Panc1 (cell line): ENCODE results near the gene CACNA1I. TPM values are rescaled to one million over a fixed set of nuclear protein-coding genes. Genes with fewer than 3 reads are reported as not detected.

ENCODE experiments used
- ATAC-seq: fragments of 200-7000 bp; cut with Tn5 transposase; 2 replicates; pipeline ENCODE4 v1.9.1; 2020; ENCODE audit warnings: mild to moderate bottlenecking, moderate library complexity
- BruUV-seq: library from RNA; stranded (reverse); fragments of 400-500 nt; replicated peaks from 2 replicates; lab custom pipeline; 2021; lab: Mats Ljungman, UMichigan
- CTCF ChIA-PET: fragments of 300-600 bp; sonication (Branson Sonifier 250); formaldehyde crosslinking; loops from one replicate; lab custom pipeline; 2022; ENCODE audit warnings: antibody characterized with exemption; lab: Charles Lee
- POLR2A ChIA-PET: fragments of 300-600 bp; sonication (Branson Sonifier 250); formaldehyde crosslinking; loops from one replicate; lab custom pipeline; 2022; ENCODE audit warnings: antibody characterized with exemption; lab: Charles Lee
- DNase-seq: peaks from one replicate; pipeline ENCODE4 v3.0.0-alpha.2; 2010; ENCODE audit warnings: low read depth, low spot score
- H3K27ac ChIP-seq: 2 replicates; pipeline ENCODE4 v1.5.1; 2011; ENCODE audit warnings: mild to moderate bottlenecking, low read length, inconsistent platforms
- H3K27me3 ChIP-seq: fragments of 200-500 bp; sonication (Bioruptor generic); 2 replicates; pipeline ENCODE4 v1.6.0; 2014; ENCODE audit warnings: low read length, inconsistent platforms; ENCODE audit not compliant: control insufficient read depth, insufficient read depth
- H3K36me3 ChIP-seq: fragments of 200-500 bp; sonication (Bioruptor generic); 2 replicates; pipeline ENCODE4 v1.5.1; 2014; ENCODE audit warnings: inconsistent platforms, mild to moderate bottlenecking, low read length, moderate library complexity; ENCODE audit not compliant: control insufficient read depth, insufficient read depth
- H3K4me1 ChIP-seq: 2 replicates; pipeline ENCODE4 v1.5.1; 2011; ENCODE audit warnings: inconsistent platforms, mild to moderate bottlenecking, low read length, moderate library complexity; ENCODE audit not compliant: control insufficient read depth, insufficient read depth
- H3K4me3 ChIP-seq, 2 experiments: 2 replicates each; pipeline ENCODE4 v1.5.1; 2011 to 2012; ENCODE audit warnings: low read depth in 2 of 2, low read length in 2 of 2, mild to moderate bottlenecking in 2 of 2, inconsistent platforms in 1 of 2, moderate library complexity in 1 of 2
- H3K9me3 ChIP-seq: fragments of 200-500 bp; sonication (Bioruptor generic); 2 replicates; pipeline ENCODE4 v1.5.1; 2014; ENCODE audit warnings: low read depth, mild to moderate bottlenecking, inconsistent platforms, low read length, moderate library complexity; ENCODE audit not compliant: control insufficient read depth, insufficient read depth
- POLR2AphosphoS5 ChIP-seq: IDR thresholded peaks from 2 replicates; pipeline ENCODE4 v1.6.1; 2012; ENCODE audit warnings: mild to moderate bottlenecking, low read depth, low read length, moderate library complexity
- SIN3A ChIP-seq: IDR thresholded peaks from 2 replicates; pipeline ENCODE4 v1.6.1; 2012; ENCODE audit warnings: low read depth, mild to moderate bottlenecking, low read length, moderate library complexity, borderline replicate concordance; ENCODE audit not compliant: insufficient read depth
- TCF7L2 ChIP-seq: IDR thresholded peaks from 2 replicates; pipeline ENCODE4 v1.6.1; 2011; ENCODE audit warnings: mild to moderate bottlenecking, low read depth, low read length, inconsistent platforms
- in situ Hi-C: cut with HindIII; loops from 2 replicates; pipeline ENCODE4 v1.10.0; 2016; ENCODE audit warnings: low sequenced_read_pairs, low pct_unique_long_range_greater_than_20kb
- intact Hi-C: fragments of 100-400 bp; cut with micrococcal nuclease; formaldehyde crosslinking; loops from one replicate; pipeline ENCODE4 v1.10.0; 2022; ENCODE audit not compliant: unreplicated experiment
- total RNA-seq: library from RNA; stranded (reverse); gene quantifications from one replicate; pipeline ENCODE4 v1.2.1, GENCODE V29; 2021; ENCODE audit not compliant: unreplicated experiment
- TF ChIP-seq, protein P1 (sequence below), 2 experiments: IDR thresholded peaks; 2 replicates each; pipeline ENCODE4 v1.6.1; 2011 to 2012; ENCODE audit warnings: low read depth in 2 of 2, control low read depth in 1 of 2, low read length in 1 of 2, mild to moderate bottlenecking in 1 of 2, moderate library complexity in 1 of 2; ENCODE audit not compliant: insufficient read depth in 1 of 2
- TF ChIP-seq, protein P2 (sequence below): fragments of 450-650 bp; IDR thresholded peaks from 2 replicates; pipeline ENCODE4 v1.5.1; 2017; ENCODE audit warnings: mild to moderate bottlenecking

Gene CACNA1I
- total RNA-seq, 1 experiment from 2014 or later = 0.23 TPM

DNA sequence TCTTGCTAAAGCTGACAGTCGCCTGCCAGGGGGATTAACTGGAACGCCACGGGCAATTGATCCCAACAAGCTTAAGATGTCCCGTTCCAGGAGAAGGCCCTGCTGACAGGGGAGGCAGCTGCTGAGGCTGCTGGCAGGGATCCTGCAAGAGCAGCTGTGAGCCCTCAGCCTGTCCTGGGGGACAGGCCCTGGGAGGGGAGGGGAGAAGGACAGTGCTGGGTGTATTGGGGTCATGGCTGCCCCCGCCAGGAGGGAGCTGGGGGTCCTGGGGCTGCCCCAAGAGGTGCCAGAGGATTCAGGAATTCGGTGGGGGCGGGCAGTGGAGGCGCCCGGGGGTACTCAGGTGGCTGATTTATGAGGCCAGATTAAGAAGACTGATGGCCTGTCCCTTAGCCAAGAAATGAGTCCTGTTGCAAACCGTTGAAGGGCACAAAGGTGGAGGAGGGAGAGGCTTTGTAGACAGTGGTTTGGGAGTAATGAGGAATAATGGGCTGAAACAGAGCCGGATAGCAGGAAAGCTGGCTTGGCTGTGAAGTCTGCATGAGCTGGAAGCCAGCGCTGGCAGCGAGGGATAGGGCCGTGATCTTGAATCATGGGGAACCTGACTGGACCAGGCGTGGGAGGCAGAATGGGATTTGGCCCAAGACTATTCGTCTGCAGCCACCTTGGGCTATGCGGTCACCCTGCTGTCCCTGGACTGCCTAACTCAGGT lies 133.5 kb downstream of the CACNA1I start:
- BruUV-seq = no TSS peak
- POLR2A ChIA-PET = no interaction called here
- TF ChIP-seq TCF7L2 = no peak
- no peak for TF ChIP-seq SIN3A
- TF ChIP-seq, protein P1, sequence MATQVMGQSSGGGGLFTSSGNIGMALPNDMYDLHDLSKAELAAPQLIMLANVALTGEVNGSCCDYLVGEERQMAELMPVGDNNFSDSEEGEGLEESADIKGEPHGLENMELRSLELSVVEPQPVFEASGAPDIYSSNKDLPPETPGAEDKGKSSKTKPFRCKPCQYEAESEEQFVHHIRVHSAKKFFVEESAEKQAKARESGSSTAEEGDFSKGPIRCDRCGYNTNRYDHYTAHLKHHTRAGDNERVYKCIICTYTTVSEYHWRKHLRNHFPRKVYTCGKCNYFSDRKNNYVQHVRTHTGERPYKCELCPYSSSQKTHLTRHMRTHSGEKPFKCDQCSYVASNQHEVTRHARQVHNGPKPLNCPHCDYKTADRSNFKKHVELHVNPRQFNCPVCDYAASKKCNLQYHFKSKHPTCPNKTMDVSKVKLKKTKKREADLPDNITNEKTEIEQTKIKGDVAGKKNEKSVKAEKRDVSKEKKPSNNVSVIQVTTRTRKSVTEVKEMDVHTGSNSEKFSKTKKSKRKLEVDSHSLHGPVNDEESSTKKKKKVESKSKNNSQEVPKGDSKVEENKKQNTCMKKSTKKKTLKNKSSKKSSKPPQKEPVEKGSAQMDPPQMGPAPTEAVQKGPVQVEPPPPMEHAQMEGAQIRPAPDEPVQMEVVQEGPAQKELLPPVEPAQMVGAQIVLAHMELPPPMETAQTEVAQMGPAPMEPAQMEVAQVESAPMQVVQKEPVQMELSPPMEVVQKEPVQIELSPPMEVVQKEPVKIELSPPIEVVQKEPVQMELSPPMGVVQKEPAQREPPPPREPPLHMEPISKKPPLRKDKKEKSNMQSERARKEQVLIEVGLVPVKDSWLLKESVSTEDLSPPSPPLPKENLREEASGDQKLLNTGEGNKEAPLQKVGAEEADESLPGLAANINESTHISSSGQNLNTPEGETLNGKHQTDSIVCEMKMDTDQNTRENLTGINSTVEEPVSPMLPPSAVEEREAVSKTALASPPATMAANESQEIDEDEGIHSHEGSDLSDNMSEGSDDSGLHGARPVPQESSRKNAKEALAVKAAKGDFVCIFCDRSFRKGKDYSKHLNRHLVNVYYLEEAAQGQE (IDR thresholded peaks at IDR 0.05; ENCODE audit: insufficient read depth in 1 of 2, low read depth in 2 of 2, low read length in 1 of 2) = no peak
- no peak for TF ChIP-seq POLR2AphosphoS5
- TF ChIP-seq, protein P2, sequence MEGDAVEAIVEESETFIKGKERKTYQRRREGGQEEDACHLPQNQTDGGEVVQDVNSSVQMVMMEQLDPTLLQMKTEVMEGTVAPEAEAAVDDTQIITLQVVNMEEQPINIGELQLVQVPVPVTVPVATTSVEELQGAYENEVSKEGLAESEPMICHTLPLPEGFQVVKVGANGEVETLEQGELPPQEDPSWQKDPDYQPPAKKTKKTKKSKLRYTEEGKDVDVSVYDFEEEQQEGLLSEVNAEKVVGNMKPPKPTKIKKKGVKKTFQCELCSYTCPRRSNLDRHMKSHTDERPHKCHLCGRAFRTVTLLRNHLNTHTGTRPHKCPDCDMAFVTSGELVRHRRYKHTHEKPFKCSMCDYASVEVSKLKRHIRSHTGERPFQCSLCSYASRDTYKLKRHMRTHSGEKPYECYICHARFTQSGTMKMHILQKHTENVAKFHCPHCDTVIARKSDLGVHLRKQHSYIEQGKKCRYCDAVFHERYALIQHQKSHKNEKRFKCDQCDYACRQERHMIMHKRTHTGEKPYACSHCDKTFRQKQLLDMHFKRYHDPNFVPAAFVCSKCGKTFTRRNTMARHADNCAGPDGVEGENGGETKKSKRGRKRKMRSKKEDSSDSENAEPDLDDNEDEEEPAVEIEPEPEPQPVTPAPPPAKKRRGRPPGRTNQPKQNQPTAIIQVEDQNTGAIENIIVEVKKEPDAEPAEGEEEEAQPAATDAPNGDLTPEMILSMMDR = no peak
- in situ Hi-C loops (no loop called here), intact Hi-C loops (no loop called here)
- H3K9me3 ChIP-seq = no peaks in the 10 kb centered on the region
- H3K4me1 ChIP-seq = no peaks in the 10 kb centered on the region
- no peak overlapping the region for H3K27ac ChIP-seq
- H3K36me3 ChIP-seq = no peaks in the 10 kb centered on the region
- DNase-seq (no peak), ATAC-seq (no peak)
- CTCF ChIA-PET = no interaction called here
- H3K27me3 ChIP-seq = no peaks in the 10 kb centered on the region
- H3K4me3 ChIP-seq = no peak overlapping the region

DNA sequence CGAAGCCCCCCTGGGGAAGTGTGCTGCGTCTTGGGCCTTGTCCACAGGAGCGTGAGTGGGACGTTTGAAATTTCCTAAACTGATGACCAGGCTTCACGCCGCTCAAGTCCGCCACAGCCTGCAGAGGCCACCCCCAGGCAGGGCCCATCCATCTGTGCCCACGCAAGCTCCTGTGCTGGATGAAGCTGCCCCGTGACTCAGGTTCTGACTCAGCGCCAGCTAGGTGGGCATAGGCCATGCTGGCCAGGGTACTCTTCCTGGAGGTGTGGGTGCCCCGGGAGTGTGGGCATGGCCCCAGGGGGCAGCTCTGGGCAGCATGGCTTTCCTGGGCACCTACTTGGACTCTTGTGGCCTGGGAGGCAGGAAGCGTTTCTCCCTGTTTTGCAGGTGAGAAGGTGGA lies 134.8 kb downstream of the CACNA1I start:
- no peaks in the 10 kb centered on the region for H3K27me3 ChIP-seq
- no peak for DNase-seq
- intact Hi-C loops (no loop called here), in situ Hi-C loops (no loop called here)
- TF ChIP-seq TCF7L2 = no peak
- ChIA-PET POLR2A (no interaction called here), CTCF (no interaction called here)
- H3K4me3 ChIP-seq = no peak overlapping the region
- no TSS peak for BruUV-seq
- H3K9me3 ChIP-seq = no peaks in the 10 kb centered on the region
- no peaks in the 10 kb centered on the region for H3K36me3 ChIP-seq
- ATAC-seq = no peak
- no peak overlapping the region for H3K27ac ChIP-seq
- no peaks in the 10 kb centered on the region for H3K4me1 ChIP-seq

DNA sequence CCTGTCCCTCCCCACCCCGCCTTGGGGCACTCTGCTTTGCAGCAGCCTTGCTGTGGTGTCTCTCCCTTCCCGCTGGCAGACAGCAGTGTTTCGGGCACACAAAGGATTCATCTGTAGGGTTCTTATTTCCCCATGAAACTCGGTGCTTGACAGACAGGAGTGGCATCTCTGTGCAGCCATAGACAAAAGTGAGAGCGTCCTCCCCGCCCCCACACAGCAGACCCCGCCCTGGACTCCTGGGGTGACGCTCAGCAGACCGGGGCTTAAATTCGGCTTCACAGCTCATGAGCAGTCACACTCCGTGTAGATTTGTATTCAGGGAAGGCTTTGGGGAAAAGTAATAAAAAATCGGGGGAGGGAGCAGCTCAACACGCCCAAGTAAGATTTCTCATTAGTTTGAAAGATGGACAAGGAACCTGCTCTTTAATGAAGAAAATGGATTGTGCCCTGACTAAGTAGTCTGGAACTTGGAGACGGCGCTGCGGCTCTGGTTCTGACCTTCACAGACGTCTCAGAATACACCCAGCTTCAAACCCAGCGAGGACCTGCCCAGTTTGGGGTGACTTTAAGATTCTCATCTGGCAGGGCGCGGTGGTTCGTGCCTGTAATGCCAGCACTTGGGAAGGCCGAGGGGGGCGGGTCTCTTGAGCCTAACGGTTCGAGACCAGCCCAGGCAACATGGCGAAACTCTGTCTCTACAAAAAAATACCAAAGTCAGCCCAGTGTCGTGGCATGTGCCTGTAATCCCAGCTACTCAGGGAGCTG lies 136.0 kb downstream of the CACNA1I start:
- TF ChIP-seq, protein P2 = no peak
- TF ChIP-seq POLR2AphosphoS5 (no peak), TCF7L2 (no peak), SIN3A (no peak)
- TF ChIP-seq, protein P1 (IDR thresholded peaks at IDR 0.05; ENCODE audit: insufficient read depth in 1 of 2, low read depth in 2 of 2, low read length in 1 of 2) = no peak
- no peaks in the 10 kb centered on the region for H3K9me3 ChIP-seq
- ATAC-seq (no peak), DNase-seq (no peak)
- no peaks in the 10 kb centered on the region for H3K36me3 ChIP-seq
- in situ Hi-C loops = no loop called here
- H3K4me3 ChIP-seq = no peak overlapping the region
- H3K27ac ChIP-seq = no peak overlapping the region
- CTCF ChIA-PET = no interaction called here
- intact Hi-C loops = no loop called here
- H3K4me1 ChIP-seq = no peaks in the 10 kb centered on the region
- H3K27me3 ChIP-seq = no peaks in the 10 kb centered on the region
- no TSS peak for BruUV-seq
- POLR2A ChIA-PET = no interaction called here
